Hepatocyte (in vitro differentiated cells): ENCODE results near the gene RIPPLY3. TPM values are rescaled to one million over a fixed set of nuclear protein-coding genes. Genes with fewer than 3 reads are reported as not detected.
"Not testable (repeated sequence)": the region's sequence is repeated elsewhere in the genome, so short reads cannot be mapped to it uniquely, and the experiment has no call there.

Experiments
- DNase-seq: peaks from one replicate; pipeline ENCODE4 v3.0.0-alpha.2; 2016; ENCODE audit warnings: low spot score
- H2AFZ ChIP-seq: fragments of 200-600 bp; sonication (generic); 2 replicates; pipeline ENCODE4 v1.6.0; 2016; ENCODE audit warnings: antibody characterized with exemption, mild to moderate bottlenecking
- H3K27ac ChIP-seq: fragments of 200-600 bp; sonication (generic); 2 replicates; pipeline ENCODE4 v1.5.1; 2016; ENCODE audit warnings: mild to moderate bottlenecking
- H3K27me3 ChIP-seq: fragments of 200-600 bp; sonication (generic); 2 replicates; pipeline ENCODE4 v1.6.1; 2016
- H3K36me3 ChIP-seq: fragments of 200-600 bp; sonication (generic); replicated peaks from 2 replicates; pipeline ENCODE4 v1.5.1; 2016; ENCODE audit warnings: low read depth; ENCODE audit not compliant: insufficient read depth
- H3K4me1 ChIP-seq: fragments of 200-600 bp; sonication (generic); 2 replicates; pipeline ENCODE4 v1.5.1; 2016; ENCODE audit warnings: mild to moderate bottlenecking, moderate library complexity; ENCODE audit not compliant: insufficient read depth
- H3K4me2 ChIP-seq: fragments of 200-600 bp; sonication (generic); 2 replicates; pipeline ENCODE4 v1.6.0; 2016
- H3K4me3 ChIP-seq: fragments of 200-600 bp; sonication (generic); 2 replicates; pipeline ENCODE4 v1.5.1; 2016; ENCODE audit warnings: mild to moderate bottlenecking
- H3K79me2 ChIP-seq: fragments of 200-600 bp; sonication (generic); 2 replicates; pipeline ENCODE4 v1.6.0; 2017; ENCODE audit warnings: mild to moderate bottlenecking
- H3K9me2 ChIP-seq: fragments of 200-600 bp; sonication (generic); replicated peaks from 2 replicates; pipeline ENCODE4 v1.6.0; 2017; ENCODE audit warnings: mild to moderate bottlenecking; ENCODE audit not compliant: insufficient read depth
- H3K9me3 ChIP-seq: fragments of 200-600 bp; sonication (generic); 2 replicates; pipeline ENCODE4 v1.5.1; 2016; ENCODE audit warnings: low read depth, mild to moderate bottlenecking
- H4K20me1 ChIP-seq: fragments of 200-600 bp; sonication (generic); 2 replicates; pipeline ENCODE4 v1.6.0; 2016; ENCODE audit warnings: mild to moderate bottlenecking; ENCODE audit not compliant: insufficient read depth, poor library complexity, severe bottlenecking
- EZH2 ChIP-seq: fragments of 200-600 bp; sonication (generic); IDR thresholded peaks from 2 replicates; pipeline ENCODE4 v1.6.1; 2016; ENCODE audit warnings: antibody characterized with exemption, mild to moderate bottlenecking, borderline replicate concordance
- EZH2phosphoT487 ChIP-seq: fragments of 200-600 bp; sonication (generic); IDR thresholded peaks from one replicate; pipeline ENCODE4 v1.6.1; 2018; ENCODE audit warnings: antibody characterized with exemption, mild to moderate bottlenecking, low read depth, moderate library complexity; ENCODE audit not compliant: unreplicated experiment, severe bottlenecking
- WGBS: methylation state at CpG from one replicate; pipeline ENCODE4 v1.1.6; 2016; ENCODE audit warnings: low lambda C conversion rate; ENCODE audit errors: missing lambda C conversion rate; 5-methylcytosine and 5-hydroxymethylcytosine counted together
- polyA plus RNA-seq: library from polyadenylated mRNA; unstranded; fragments of >200 nt; fragmentation: Nextera tagmentation; extraction: Ambion mirVana; gene quantifications from 2 replicates; pipeline ENCODE4 v1.2.1, GENCODE V29; 2016
- total RNA-seq: library from RNA; depleted of rRNA; stranded (reverse); fragments of >200 nt; gene quantifications from 2 replicates; pipeline ENCODE4 v1.2.3, GENCODE V29; 2014
- TF ChIP-seq, protein P1 (sequence below): fragments of 200-600 bp; sonication (generic); IDR thresholded peaks from 2 replicates; pipeline ENCODE4 v1.5.1; 2016; ENCODE audit warnings: antibody characterized with exemption, mild to moderate bottlenecking; ENCODE audit not compliant: poor library complexity

Gene RIPPLY3
- total and polyA plus RNA-seq, 2 experiments from 2014 or later: 0.17 to 1.0 TPM

- peak; percentile 48 for DNase-seq
- Histone ChIP-seq H3K4me1 (no peaks in the 10 kb centered on the region), H3K4me3 (no peak overlapping the region), H3K79me2 (no peaks in the 10 kb centered on the region), H3K9me3 (no peaks in the 10 kb centered on the region), H3K36me3 (no peaks in the 10 kb centered on the region), H3K27me3 (no peaks in the 10 kb centered on the region), H3K9me2 (no peaks in the 10 kb centered on the region), H3K4me2 (peak overlapping the region; percentile 67), H2AFZ (no peak overlapping the region), H4K20me1 (no peaks in the 10 kb centered on the region), H3K27ac (no peak overlapping the region)
- TF ChIP-seq EZH2phosphoT487: no peak
- TF ChIP-seq, protein P1, sequence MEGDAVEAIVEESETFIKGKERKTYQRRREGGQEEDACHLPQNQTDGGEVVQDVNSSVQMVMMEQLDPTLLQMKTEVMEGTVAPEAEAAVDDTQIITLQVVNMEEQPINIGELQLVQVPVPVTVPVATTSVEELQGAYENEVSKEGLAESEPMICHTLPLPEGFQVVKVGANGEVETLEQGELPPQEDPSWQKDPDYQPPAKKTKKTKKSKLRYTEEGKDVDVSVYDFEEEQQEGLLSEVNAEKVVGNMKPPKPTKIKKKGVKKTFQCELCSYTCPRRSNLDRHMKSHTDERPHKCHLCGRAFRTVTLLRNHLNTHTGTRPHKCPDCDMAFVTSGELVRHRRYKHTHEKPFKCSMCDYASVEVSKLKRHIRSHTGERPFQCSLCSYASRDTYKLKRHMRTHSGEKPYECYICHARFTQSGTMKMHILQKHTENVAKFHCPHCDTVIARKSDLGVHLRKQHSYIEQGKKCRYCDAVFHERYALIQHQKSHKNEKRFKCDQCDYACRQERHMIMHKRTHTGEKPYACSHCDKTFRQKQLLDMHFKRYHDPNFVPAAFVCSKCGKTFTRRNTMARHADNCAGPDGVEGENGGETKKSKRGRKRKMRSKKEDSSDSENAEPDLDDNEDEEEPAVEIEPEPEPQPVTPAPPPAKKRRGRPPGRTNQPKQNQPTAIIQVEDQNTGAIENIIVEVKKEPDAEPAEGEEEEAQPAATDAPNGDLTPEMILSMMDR: peak; percentile 9
- 58% methylated on average over 38 of the region's 38 CpGs for WGBS
Measured at GRCh38 chr21:36994501-36995158, 11.9 kb upstream of the RIPPLY3 start.

GRCh38 chr21:36995285-36995684 is 11.2 kb upstream of the RIPPLY3 start:
- H3K4me2 ChIP-seq: peak overlapping the region; percentile 67
- H3K27ac ChIP-seq, H3K9me2 ChIP-seq, H4K20me1 ChIP-seq, H3K4me1 ChIP-seq, H3K9me3 ChIP-seq, H3K36me3 ChIP-seq, H3K4me3 ChIP-seq, DNase-seq, H2AFZ ChIP-seq, H3K79me2 ChIP-seq, H3K27me3 ChIP-seq: not testable (repeated sequence)
- 98% methylated on average over 12 of the region's 12 CpGs for WGBS

GRCh38 chr21:36999131-36999898 is 7.2 kb upstream of the RIPPLY3 start:
- 89% methylated on average over 11 of the region's 11 CpGs for WGBS
- Histone ChIP-seq H3K9me2 (no peaks in the 10 kb centered on the region), H4K20me1 (no peaks in the 10 kb centered on the region), H3K36me3 (no peaks in the 10 kb centered on the region), H3K27ac (no peak overlapping the region), H3K4me2 (no peak overlapping the region), H3K79me2 (no peaks in the 10 kb centered on the region), H3K4me3 (no peak overlapping the region), H3K4me1 (no peaks in the 10 kb centered on the region), H3K9me3 (no peaks in the 10 kb centered on the region), H3K27me3 (no peaks in the 10 kb centered on the region), H2AFZ (no peak overlapping the region)
- TF ChIP-seq, protein P1: no peak
- TF ChIP-seq EZH2 (no peak), EZH2phosphoT487 (no peak)
- no peak for DNase-seq

- H2AFZ ChIP-seq: no peak overlapping the region
- H3K4me2 ChIP-seq: no peak overlapping the region
- TF ChIP-seq EZH2phosphoT487 (no peak), EZH2 (no peak)
- TF ChIP-seq, protein P1: no peak
- H3K36me3 ChIP-seq: no peaks in the 10 kb centered on the region
- no peaks in the 10 kb centered on the region for H3K4me1 ChIP-seq
- no peak overlapping the region for H3K27ac ChIP-seq
- no peaks in the 10 kb centered on the region for H3K9me2 ChIP-seq
- 94% methylated on average over 4 of the region's 4 CpGs for WGBS
- no peaks in the 10 kb centered on the region for H4K20me1 ChIP-seq
- H3K79me2 ChIP-seq: no peaks in the 10 kb centered on the region
- peaks cover under 1% of the 10 kb centered on the region for H3K27me3 ChIP-seq
- no peaks in the 10 kb centered on the region for H3K9me3 ChIP-seq
- DNase-seq: no peak
- H3K4me3 ChIP-seq: no peak overlapping the region
Measured at GRCh38 chr21:37000381-37000780, 6.1 kb upstream of the RIPPLY3 start.
